ENCODE measurements around the gene TUBGCP4. TPM values are rescaled to one million over a fixed set of nuclear protein-coding genes. Genes with fewer than 3 reads are reported as not detected.

The TUBGCP4 gene
- total RNA-seq, 3 donors from 2014 or later: 15.9 to 22.7 (median 22.3) TPM

DNA sequence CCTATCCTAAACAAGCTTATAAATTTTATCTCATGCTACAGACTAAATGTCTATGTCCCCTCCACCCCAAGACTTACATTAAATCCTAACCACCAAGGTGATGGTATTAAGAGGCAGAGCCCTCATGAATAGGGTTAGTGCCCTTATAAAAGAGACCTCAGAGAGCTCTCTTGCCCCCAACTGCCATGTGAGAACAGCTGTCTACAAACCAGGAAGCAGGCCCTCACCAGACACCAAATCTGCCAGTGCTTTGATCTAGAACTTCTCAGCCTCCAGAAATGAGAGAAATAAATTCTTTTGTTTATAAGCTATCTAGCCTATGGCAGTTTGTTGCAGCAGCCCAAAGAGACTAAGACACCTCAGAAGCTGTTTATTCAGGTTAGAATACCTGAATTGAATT, 63.5 kb downstream of the TUBGCP4 start:
- no peaks in the 10 kb centered on the region for H3K4me1 ChIP-seq (ENCODE audit: low read depth)
- no peaks in the 10 kb centered on the region for H3K36me3 ChIP-seq (ENCODE audit: low read depth)
- intact Hi-C loops (cut with DNase I, micrococcal nuclease): no loop called here
- no peaks in the 10 kb centered on the region for H3K9me3 ChIP-seq
- TF ChIP-seq, protein P1, sequence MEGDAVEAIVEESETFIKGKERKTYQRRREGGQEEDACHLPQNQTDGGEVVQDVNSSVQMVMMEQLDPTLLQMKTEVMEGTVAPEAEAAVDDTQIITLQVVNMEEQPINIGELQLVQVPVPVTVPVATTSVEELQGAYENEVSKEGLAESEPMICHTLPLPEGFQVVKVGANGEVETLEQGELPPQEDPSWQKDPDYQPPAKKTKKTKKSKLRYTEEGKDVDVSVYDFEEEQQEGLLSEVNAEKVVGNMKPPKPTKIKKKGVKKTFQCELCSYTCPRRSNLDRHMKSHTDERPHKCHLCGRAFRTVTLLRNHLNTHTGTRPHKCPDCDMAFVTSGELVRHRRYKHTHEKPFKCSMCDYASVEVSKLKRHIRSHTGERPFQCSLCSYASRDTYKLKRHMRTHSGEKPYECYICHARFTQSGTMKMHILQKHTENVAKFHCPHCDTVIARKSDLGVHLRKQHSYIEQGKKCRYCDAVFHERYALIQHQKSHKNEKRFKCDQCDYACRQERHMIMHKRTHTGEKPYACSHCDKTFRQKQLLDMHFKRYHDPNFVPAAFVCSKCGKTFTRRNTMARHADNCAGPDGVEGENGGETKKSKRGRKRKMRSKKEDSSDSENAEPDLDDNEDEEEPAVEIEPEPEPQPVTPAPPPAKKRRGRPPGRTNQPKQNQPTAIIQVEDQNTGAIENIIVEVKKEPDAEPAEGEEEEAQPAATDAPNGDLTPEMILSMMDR (IDR thresholded peaks at IDR 0.05): no peak
- H3K4me3 ChIP-seq: no peak overlapping the region
- ATAC-seq (no peak), DNase-seq (no peak)

DNA sequence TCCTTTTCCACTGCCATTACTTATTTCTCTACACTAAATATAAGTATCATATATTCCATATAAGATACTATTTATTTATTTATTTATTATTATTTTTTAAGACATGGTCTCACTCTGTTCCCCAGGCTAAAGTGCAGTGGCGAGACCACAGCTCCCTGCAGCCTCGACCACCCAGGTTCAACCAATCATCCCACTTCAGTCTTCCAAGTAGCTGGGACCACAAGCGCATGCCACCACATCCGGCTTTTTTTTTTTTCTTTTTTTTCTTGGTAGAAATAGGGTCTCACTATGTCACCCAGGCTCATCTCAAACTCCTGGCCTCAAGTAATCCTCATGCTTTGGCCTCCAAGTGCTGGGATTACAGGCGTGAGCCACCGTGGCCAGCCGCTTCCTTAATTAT, 65.5 kb downstream of the TUBGCP4 start:
- TF ChIP-seq, protein P1 (IDR thresholded peaks at IDR 0.05): no peak
- ATAC-seq (no peak), DNase-seq (no peak)
- H3K9me3 ChIP-seq: no peaks in the 10 kb centered on the region
- intact Hi-C loops (cut with DNase I, micrococcal nuclease): no loop called here
- H3K36me3 ChIP-seq (ENCODE audit: low read depth): no peaks in the 10 kb centered on the region
- H3K4me3 ChIP-seq: no peak overlapping the region
- H3K4me1 ChIP-seq (ENCODE audit: low read depth): no peaks in the 10 kb centered on the region

DNA sequence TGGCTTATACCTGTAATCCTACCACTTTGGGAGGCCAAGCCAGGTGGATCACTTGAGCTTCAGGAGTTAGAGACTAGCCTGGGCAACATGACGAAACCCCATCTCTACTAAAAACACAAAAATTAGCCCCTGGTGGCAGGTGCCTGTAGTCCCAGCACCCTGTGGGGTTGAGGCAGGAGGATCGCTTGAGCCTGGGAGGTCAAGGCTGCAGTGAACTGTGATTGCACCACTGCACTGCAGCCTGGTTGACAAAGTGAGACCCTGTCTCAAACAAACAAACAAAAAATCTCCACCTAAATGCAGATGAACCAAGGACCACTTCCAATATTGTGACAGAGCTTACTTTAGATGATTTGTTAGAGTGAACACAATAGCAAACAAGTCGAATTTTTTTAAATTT, 68.4 kb downstream of the TUBGCP4 start:
- no peak for DNase-seq
- Histone ChIP-seq H3K4me1 (ENCODE audit: low read depth) (no peaks in the 10 kb centered on the region), H3K4me3 (no peak overlapping the region), H3K36me3 (ENCODE audit: low read depth) (no peaks in the 10 kb centered on the region), H3K9me3 (no peaks in the 10 kb centered on the region)
- ATAC-seq: no peak
- TF ChIP-seq, protein P1 (IDR thresholded peaks at IDR 0.05): no peak
- intact Hi-C loops (cut with DNase I, micrococcal nuclease): no loop called here

DNA sequence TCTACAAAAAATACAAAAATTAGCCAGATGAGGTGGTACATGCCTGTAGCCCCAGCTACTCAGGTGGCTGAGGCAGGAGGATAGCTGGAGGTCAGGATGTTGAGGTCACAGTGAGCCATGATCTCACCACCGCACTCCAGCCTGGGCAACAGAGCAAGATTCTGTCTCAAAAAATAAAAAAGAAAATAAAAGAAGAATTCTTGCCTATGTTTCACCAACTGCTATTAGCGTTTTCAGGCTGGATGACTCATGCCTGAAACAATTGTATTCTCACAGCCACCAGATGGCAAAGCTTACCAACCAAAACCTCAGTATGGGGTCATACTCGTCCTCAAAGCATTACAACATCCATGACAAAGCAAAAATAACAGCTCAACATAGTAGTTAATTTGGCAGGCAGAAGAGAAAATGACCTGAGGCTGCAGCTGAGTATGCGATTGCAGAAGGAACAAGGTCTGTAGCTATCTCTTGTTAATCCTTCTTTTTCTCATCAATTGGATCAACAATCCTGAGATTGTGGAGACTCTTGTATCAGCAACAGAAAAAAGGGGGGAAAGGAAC, 69.9 kb downstream of the TUBGCP4 start:
- Histone ChIP-seq H3K9me3 (no peaks in the 10 kb centered on the region), H3K4me1 (ENCODE audit: low read depth) (no peaks in the 10 kb centered on the region), H3K36me3 (ENCODE audit: low read depth) (no peaks in the 10 kb centered on the region), H3K4me3 (no peak overlapping the region)
- ATAC-seq (peak; percentile 78), DNase-seq (peak in 1 of 3 donors; percentile 21)
- TF ChIP-seq, protein P1 (IDR thresholded peaks at IDR 0.05): no peak
- intact Hi-C loops (cut with DNase I, micrococcal nuclease): no loop called here

DNA sequence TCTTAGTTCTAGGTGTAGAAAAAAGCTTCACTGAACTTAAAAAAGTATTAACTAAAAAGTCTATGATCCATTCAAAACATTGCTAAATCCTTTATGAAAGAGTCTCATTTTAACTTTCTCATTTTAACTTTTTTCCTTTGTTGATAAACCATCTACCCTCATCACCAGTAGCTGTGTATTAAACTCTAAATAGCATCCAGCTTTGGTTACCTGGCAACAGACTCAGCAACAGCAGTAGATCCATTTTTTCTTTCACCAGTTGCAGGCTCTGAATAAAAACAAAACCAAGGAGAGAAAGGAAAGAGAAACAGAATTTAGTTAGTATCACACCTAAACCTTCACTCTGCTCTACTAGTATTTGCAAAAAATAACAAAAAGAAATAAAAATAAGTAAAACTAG, 70.4 kb downstream of the TUBGCP4 start:
- ATAC-seq (no peak), DNase-seq (no peak)
- Histone ChIP-seq H3K4me1 (ENCODE audit: low read depth) (no peaks in the 10 kb centered on the region), H3K9me3 (no peaks in the 10 kb centered on the region), H3K36me3 (ENCODE audit: low read depth) (no peaks in the 10 kb centered on the region), H3K4me3 (no peak overlapping the region)
- intact Hi-C loops (cut with DNase I, micrococcal nuclease): no loop called here
- TF ChIP-seq, protein P1 (IDR thresholded peaks at IDR 0.05): no peak

DNA sequence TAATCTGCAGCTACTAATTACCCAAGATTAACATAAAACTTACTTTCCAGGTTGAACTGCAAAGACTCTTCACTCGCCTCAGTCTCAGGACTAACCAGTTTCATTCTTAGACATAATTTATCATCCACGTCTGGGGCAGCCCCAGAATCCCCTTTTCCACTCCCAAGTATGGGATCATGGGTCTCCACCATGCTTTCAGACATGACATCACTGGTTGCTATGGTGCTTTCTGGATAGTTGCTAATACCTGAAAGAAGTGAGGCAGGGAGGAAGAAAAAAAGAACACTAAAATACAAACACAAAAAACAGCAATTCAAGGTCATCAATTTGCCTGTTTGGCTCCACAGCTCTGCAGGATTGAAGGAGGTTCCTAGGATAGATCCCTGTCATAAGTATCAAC, 75.4 kb downstream of the TUBGCP4 start:
- DNase-seq (no peak), ATAC-seq (no peak)
- Histone ChIP-seq H3K9me3 (no peaks in the 10 kb centered on the region), H3K36me3 (ENCODE audit: low read depth) (no peaks in the 10 kb centered on the region), H3K4me3 (no peak overlapping the region), H3K4me1 (ENCODE audit: low read depth) (no peaks in the 10 kb centered on the region)
- intact Hi-C loops (cut with DNase I, micrococcal nuclease): no loop called here
- TF ChIP-seq, protein P1 (IDR thresholded peaks at IDR 0.05): no peak

Data from mucosa of descending colon (tissue), 3 donors.